K562 (cell line): ENCODE results near the gene ACTN1. TPM values are rescaled to one million over a fixed set of nuclear protein-coding genes. Genes with fewer than 3 reads are reported as not detected.

Experiments used
- CEBPB ChIP-seq: fragments of 450-650 bp; IDR thresholded peaks from 2 replicates; pipeline ENCODE4 v1.6.1; 2016; ENCODE audit warnings: missing genetic modification characterization, missing compliant biosample characterization
- ELF1 ChIP-seq: fragments of 200-800 bp; sonication (Bioruptor generic); IDR thresholded peaks from 2 replicates; pipeline ENCODE4 v1.6.1; 2016; ENCODE audit warnings: missing genetic modification characterization, missing compliant biosample characterization
- EP400 ChIP-seq: fragments of 450-650 bp; IDR thresholded peaks from 2 replicates; pipeline ENCODE4 v1.6.1; 2017; ENCODE audit warnings: antibody characterized with exemption, mild to moderate bottlenecking, moderate library complexity
- FOXJ2 ChIP-seq: fragments of 200-800 bp; sonication (Bioruptor generic); IDR thresholded peaks from 2 replicates; pipeline ENCODE4 v1.6.1; 2016; ENCODE audit warnings: missing genetic modification characterization, missing compliant biosample characterization
- GABPB1 ChIP-seq: sonication (generic); formaldehyde crosslinking; IDR thresholded peaks from 2 replicates; pipeline ENCODE4 v1.8.0; 2022; ENCODE audit warnings: mild to moderate bottlenecking, missing genetic modification reagents
- HEY1 ChIP-seq: fragments of 250-450 bp; sonication (Bioruptor Pico); IDR thresholded peaks from 2 replicates; pipeline ENCODE4 v1.5.0; 2020; ENCODE audit warnings: mild to moderate bottlenecking, moderate library complexity, borderline replicate concordance
- HNRNPLL ChIP-seq: fragments of 200-400 bp; formaldehyde crosslinking; IDR thresholded peaks from 2 replicates; pipeline ENCODE4 v1.6.1; 2017; ENCODE audit warnings: low read length, low read depth, mild to moderate bottlenecking; ENCODE audit not compliant: poor library complexity, severe bottlenecking
- KDM5B ChIP-seq: fragments of 200-600 bp; sonication (generic); IDR thresholded peaks from 2 replicates; pipeline ENCODE4 v1.6.1; 2012; ENCODE audit warnings: low read depth, mild to moderate bottlenecking, moderate library complexity, low read length, control low read depth, inconsistent platforms; ENCODE audit not compliant: insufficient replicate concordance
- MCM2 ChIP-seq: fragments of 450-650 bp; IDR thresholded peaks from 2 replicates; pipeline ENCODE4 v1.6.1; 2017; ENCODE audit warnings: low read depth, mild to moderate bottlenecking
- NR2C2 ChIP-seq, 2 experiments: fragments of 200-800 bp in 1 of 2; sonication (Bioruptor generic) in 1 of 2; sonication (generic) in 1 of 2; formaldehyde crosslinking in 1 of 2; IDR thresholded peaks; 2 replicates each; pipeline versions ENCODE4 v1.6.1 to v1.8.0; 2016 to 2022; ENCODE audit warnings: mild to moderate bottlenecking in 1 of 2, missing compliant biosample characterization in 1 of 2, missing genetic modification characterization in 1 of 2, missing genetic modification reagents in 1 of 2
- PHF8 ChIP-seq: fragments of 200-600 bp; sonication (generic); IDR thresholded peaks from 2 replicates; pipeline ENCODE4 v1.6.1; 2012; ENCODE audit warnings: mixed run types, mild to moderate bottlenecking, inconsistent platforms, low read length, moderate library complexity, borderline replicate concordance
- TAF1 ChIP-seq: IDR thresholded peaks from 2 replicates; pipeline ENCODE4 v1.6.1; 2011; ENCODE audit warnings: mild to moderate bottlenecking, low read length, moderate library complexity; ENCODE audit not compliant: insufficient read depth, control insufficient read depth, severe bottlenecking; ENCODE audit errors: extremely low read depth
- XRCC5 ChIP-seq: fragments of 200-400 bp; formaldehyde crosslinking; IDR thresholded peaks from 2 replicates; pipeline ENCODE4 v1.6.1; 2017; ENCODE audit warnings: low read depth, mild to moderate bottlenecking, low read length
- ZBTB7A ChIP-seq: IDR thresholded peaks from 2 replicates; pipeline ENCODE4 v1.6.1; 2011; ENCODE audit warnings: low read depth, mild to moderate bottlenecking, low read length, moderate library complexity, borderline replicate concordance; ENCODE audit not compliant: control insufficient read depth
- polyA plus RNA-seq, 8 experiments: library from polyadenylated mRNA; depleted of rRNA in 4 of 8; stranded (reverse) in 5 of 8; unstranded in 3 of 8; fragments of >200 nt; fragmentation: Nextera tagmentation in 2 of 8; fragmentation: Illumina TruSeq in 1 of 8; extraction: Ambion mirVana in 2 of 8; extraction: Trizol in 1 of 8; gene quantifications; 2 replicates each; pipeline versions ENCODE4 v1.2.1 to v1.2.3, GENCODE V29; 2011 to 2014; ENCODE audit warnings: inconsistent platforms in 1 of 8, missing spikeins in 1 of 8
- total RNA-seq, 7 experiments: library from RNA; depleted of rRNA in 6 of 7; stranded (reverse); fragments of >200 nt in 6 of 7; fragmentation: Illumina TruSeq in 2 of 7; extraction: Trizol in 2 of 7; gene quantifications; 2 replicates each; pipeline versions ENCODE4 v1.2.1 to v1.2.3, GENCODE V29; 2011 to 2021; ENCODE audit warnings: low replicate concordance in 1 of 7
- TF ChIP-seq, protein P1 (sequence below): sonication (generic); formaldehyde crosslinking; IDR thresholded peaks from 2 replicates; pipeline ENCODE4 v1.8.0; 2022; ENCODE audit warnings: missing genetic modification reagents, mild to moderate bottlenecking, moderate library complexity, borderline replicate concordance
- TF ChIP-seq, protein P2 (sequence below): fragments of 450-650 bp; IDR thresholded peaks from 2 replicates; pipeline ENCODE4 v1.6.1; 2016; ENCODE audit warnings: borderline replicate concordance
- TF ChIP-seq, protein P3 (sequence below), 2 experiments: IDR thresholded peaks; 2 replicates each; pipeline ENCODE4 v1.6.1; 2011; ENCODE audit warnings: borderline replicate concordance in 1 of 2, control low read depth in 1 of 2, low read depth in 1 of 2, low read length in 1 of 2, mild to moderate bottlenecking in 1 of 2, mixed read lengths in 1 of 2, moderate library complexity in 1 of 2; ENCODE audit not compliant: insufficient read depth in 1 of 2, insufficient read length in 1 of 2, poor library complexity in 1 of 2, severe bottlenecking in 1 of 2; ENCODE audit errors: extremely low read depth in 1 of 2

ACTN1 gene
- total and polyA plus RNA-seq, 9 of the 15 experiments (the other 6 are each of a cell fraction or from before 2014, with no cell fraction given): 2.2 to 67.7 (median 34.5) TPM

DNA sequence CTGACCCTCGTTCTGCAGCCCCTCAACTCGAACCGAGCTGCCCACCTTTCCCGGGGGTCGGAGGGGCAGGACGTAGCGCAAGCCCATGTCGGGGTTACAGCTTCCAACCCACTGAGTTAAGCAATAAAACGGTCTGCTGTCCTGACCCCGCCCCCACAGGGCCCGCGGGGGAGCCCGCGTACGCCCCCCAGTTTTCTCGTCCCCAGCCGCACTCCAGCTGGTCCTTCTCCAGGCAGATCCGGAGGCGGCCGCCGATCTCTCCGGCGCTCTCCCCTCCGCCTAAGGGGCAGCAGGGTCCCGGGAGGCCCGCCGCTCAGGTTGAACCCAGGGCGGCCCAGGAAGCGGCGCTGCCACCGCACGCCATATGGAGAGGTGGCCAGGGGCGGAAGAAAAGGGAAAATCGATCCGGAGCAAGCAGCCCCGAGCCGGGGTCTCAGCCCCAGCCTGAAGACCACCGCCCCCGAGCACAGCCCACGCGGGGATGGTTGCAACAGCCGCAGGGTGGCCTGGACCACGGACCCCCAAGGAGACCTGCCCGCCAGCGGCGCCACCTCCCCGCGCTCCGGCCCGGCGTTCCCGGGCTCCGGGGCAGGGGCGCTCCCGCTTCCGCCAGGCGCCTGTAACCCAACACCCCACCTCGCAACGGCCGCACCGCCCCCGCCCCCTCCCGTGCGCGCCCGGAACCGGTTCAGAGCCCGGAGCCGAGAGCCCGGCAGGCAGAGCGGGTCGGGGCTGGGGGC, 760 bp downstream of the ACTN1 start (continued):
- peak; percentile 52; the same call in 1 of the 2 replicates for TF ChIP-seq GABPB1 (CRISPR knock-in tag)
- TF ChIP-seq PHF8: peak; percentile 74; the same call in 1 of the 2 replicates
- peak; percentile 28; the same call in 1 of the 2 replicates for TF ChIP-seq EP400
- TF ChIP-seq, protein P1, sequence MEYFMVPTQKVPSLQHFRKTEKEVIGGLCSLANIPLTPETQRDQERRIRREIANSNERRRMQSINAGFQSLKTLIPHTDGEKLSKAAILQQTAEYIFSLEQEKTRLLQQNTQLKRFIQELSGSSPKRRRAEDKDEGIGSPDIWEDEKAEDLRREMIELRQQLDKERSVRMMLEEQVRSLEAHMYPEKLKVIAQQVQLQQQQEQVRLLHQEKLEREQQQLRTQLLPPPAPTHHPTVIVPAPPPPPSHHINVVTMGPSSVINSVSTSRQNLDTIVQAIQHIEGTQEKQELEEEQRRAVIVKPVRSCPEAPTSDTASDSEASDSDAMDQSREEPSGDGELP (CRISPR knock-in tag): peak; percentile 94
- no peak for TF ChIP-seq XRCC5
- peak; percentile 43; the same call in 1 of the 2 replicates for TF ChIP-seq ZBTB7A
- peak; percentile 51 for TF ChIP-seq HNRNPLL
- TF ChIP-seq HEY1 (CRISPR knock-in tag): no peak
- peak; percentile 54; the same call in 1 of the 2 replicates for TF ChIP-seq ELF1 (tag)
- TF ChIP-seq, protein P2, sequence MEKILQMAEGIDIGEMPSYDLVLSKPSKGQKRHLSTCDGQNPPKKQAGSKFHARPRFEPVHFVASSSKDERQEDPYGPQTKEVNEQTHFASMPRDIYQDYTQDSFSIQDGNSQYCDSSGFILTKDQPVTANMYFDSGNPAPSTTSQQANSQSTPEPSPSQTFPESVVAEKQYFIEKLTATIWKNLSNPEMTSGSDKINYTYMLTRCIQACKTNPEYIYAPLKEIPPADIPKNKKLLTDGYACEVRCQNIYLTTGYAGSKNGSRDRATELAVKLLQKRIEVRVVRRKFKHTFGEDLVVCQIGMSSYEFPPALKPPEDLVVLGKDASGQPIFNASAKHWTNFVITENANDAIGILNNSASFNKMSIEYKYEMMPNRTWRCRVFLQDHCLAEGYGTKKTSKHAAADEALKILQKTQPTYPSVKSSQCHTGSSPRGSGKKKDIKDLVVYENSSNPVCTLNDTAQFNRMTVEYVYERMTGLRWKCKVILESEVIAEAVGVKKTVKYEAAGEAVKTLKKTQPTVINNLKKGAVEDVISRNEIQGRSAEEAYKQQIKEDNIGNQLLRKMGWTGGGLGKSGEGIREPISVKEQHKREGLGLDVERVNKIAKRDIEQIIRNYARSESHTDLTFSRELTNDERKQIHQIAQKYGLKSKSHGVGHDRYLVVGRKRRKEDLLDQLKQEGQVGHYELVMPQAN: 0 out of 2 replicates have a peak, but pooled peaks have one; percentile 33
- TF ChIP-seq FOXJ2: no peak
- TF ChIP-seq NR2C2 (CRISPR knock-in tag; IDR thresholded peaks at IDR 0.05): no peak
- TF ChIP-seq NR2C2 (tag; IDR thresholded peaks at IDR 0.05): peak; percentile 9; the same call in 1 of the 2 replicates
- peak; percentile 9 for TF ChIP-seq TAF1
- TF ChIP-seq CEBPB (tag): peak; percentile 82
- TF ChIP-seq MCM2: no peak
- TF ChIP-seq, protein P3, sequence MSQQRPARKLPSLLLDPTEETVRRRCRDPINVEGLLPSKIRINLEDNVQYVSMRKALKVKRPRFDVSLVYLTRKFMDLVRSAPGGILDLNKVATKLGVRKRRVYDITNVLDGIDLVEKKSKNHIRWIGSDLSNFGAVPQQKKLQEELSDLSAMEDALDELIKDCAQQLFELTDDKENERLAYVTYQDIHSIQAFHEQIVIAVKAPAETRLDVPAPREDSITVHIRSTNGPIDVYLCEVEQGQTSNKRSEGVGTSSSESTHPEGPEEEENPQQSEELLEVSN (IDR thresholded peaks at IDR 0.05; ENCODE audit: borderline replicate concordance in 1 of 2, extremely low read depth in 1 of 2, insufficient read depth in 1 of 2, insufficient read length in 1 of 2, low read depth in 1 of 2, low read length in 1 of 2, poor library complexity in 1 of 2, severe bottlenecking in 1 of 2): peak in 1 of 2 experiments; percentile 20
- TF ChIP-seq KDM5B: peak; percentile 74
